Neural progenitor cell (in vitro differentiated cells): ENCODE results near the gene HTRA2. TPM values are rescaled to one million over a fixed set of nuclear protein-coding genes. Genes with fewer than 3 reads are reported as not detected.

ENCODE experiments used
- DNase-seq: peaks from one replicate; pipeline ENCODE4 v3.0.0-alpha.2; 2016; ENCODE audit warnings: low spot score
- H2AFZ ChIP-seq: fragments of 200-600 bp; sonication (generic); replicated peaks from 2 replicates; pipeline ENCODE4 v1.6.1; 2016; ENCODE audit warnings: antibody characterized with exemption
- H3F3A ChIP-seq: fragments of 200-600 bp; sonication (generic); 2 replicates; pipeline ENCODE4 v1.6.1; 2016; ENCODE audit warnings: antibody characterized with exemption, low read depth
- H3K27ac ChIP-seq: fragments of 200-600 bp; sonication (generic); 2 replicates; pipeline ENCODE4 v1.5.1; 2016; ENCODE audit warnings: mild to moderate bottlenecking
- H3K27me3 ChIP-seq: fragments of 200-600 bp; sonication (generic); 2 replicates; pipeline ENCODE4 v1.6.1; 2016; ENCODE audit warnings: mild to moderate bottlenecking, moderate library complexity
- H3K36me3 ChIP-seq: fragments of 200-600 bp; sonication (generic); 2 replicates; pipeline ENCODE4 v1.5.1; 2016
- H3K4me1 ChIP-seq: fragments of 200-600 bp; sonication (generic); 2 replicates; pipeline ENCODE4 v1.6.1; 2016; ENCODE audit warnings: mixed run types
- H3K4me2 ChIP-seq: fragments of 200-600 bp; sonication (generic); 2 replicates; pipeline ENCODE4 v1.6.1; 2016
- H3K4me3 ChIP-seq: fragments of 200-600 bp; sonication (generic); 2 replicates; pipeline ENCODE4 v1.5.1; 2016
- H3K79me2 ChIP-seq: fragments of 200-600 bp; sonication (generic); 2 replicates; pipeline ENCODE4 v1.6.1; 2016; ENCODE audit warnings: low read depth
- H3K9ac ChIP-seq: fragments of 200-600 bp; sonication (generic); 2 replicates; pipeline ENCODE4 v1.6.1; 2016
- H3K9me3 ChIP-seq: fragments of 200-600 bp; sonication (generic); 2 replicates; pipeline ENCODE4 v1.5.1; 2016; ENCODE audit warnings: low read depth
- H4K20me1 ChIP-seq: fragments of 200-600 bp; sonication (generic); 2 replicates; pipeline ENCODE4 v1.6.1; 2016; ENCODE audit warnings: low read depth
- H3K27ac Mint-ChIP-seq: 3 replicates; pipeline ENCODE4 v1.8.0; 2021; ENCODE audit warnings: mixed read lengths
- H3K27me3 Mint-ChIP-seq: 2 replicates; pipeline ENCODE4 v1.8.0; 2022; ENCODE audit warnings: low read depth, mild to moderate bottlenecking, inconsistent platforms, moderate library complexity, mixed read lengths; ENCODE audit not compliant: insufficient read depth
- H3K36me3 Mint-ChIP-seq: 3 replicates; pipeline ENCODE4 v1.8.0; 2021; ENCODE audit warnings: mixed read lengths
- H3K4me1 Mint-ChIP-seq: 3 replicates; pipeline ENCODE4 v1.8.0; 2021; ENCODE audit warnings: mixed read lengths
- H3K4me3 Mint-ChIP-seq: 3 replicates; pipeline ENCODE4 v1.8.0; 2021; ENCODE audit warnings: mild to moderate bottlenecking, moderate library complexity, mixed read lengths
- H3K9me3 Mint-ChIP-seq: 3 replicates; pipeline ENCODE4 v1.8.0; 2020; ENCODE audit warnings: mixed read lengths
- EZH2 ChIP-seq: fragments of 200-600 bp; sonication (generic); IDR thresholded peaks from 2 replicates; pipeline ENCODE4 v1.6.1; 2017; ENCODE audit warnings: antibody characterized with exemption, mild to moderate bottlenecking, moderate library complexity
- EZH2phosphoT487 ChIP-seq: fragments of 200-600 bp; sonication (generic); IDR thresholded peaks from 2 replicates; pipeline ENCODE4 v1.6.1; 2017; ENCODE audit warnings: antibody characterized with exemption
- total RNA-seq: library from RNA; depleted of rRNA; stranded (reverse); fragments of >200 nt; gene quantifications from 2 replicates; pipeline ENCODE4 v1.2.3, GENCODE V29; 2015; ENCODE audit warnings: low replicate concordance
- TF ChIP-seq, protein P1 (sequence below): fragments of 200-600 bp; sonication (generic); IDR thresholded peaks from 2 replicates; pipeline ENCODE4 v1.5.1; 2017; ENCODE audit warnings: antibody characterized with exemption, mild to moderate bottlenecking

The HTRA2 gene
- total RNA-seq, 1 donor from 2014 or later, result 18.5 TPM

DNA sequence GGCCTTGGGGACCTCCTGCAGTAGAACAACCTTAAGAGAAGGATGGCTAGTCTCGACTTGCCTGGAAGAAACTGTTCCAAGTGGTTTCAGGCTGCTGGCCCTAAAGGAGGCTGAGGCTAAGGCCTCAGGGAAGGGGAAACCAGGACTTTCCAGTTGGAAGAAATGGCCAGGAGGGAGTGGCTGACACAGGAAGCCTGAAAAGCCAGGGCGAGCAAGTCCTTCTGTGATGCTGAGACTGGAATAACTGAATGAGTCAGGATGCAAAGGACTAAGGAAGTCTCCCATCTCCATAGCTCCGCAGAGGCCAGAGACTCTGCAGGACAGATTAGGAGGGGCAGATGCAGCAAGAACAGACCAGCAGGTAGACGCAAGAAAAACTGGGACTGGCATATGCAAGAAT lies 7.4 kb downstream of the HTRA2 start:
- Histone ChIP-seq H3K4me2 (no peak overlapping the region), H3F3A (peaks cover 3% of the 10 kb centered on the region), H3K9ac (no peak overlapping the region), H2AFZ (no peak overlapping the region), H3K79me2 (no peaks in the 10 kb centered on the region), H3K27me3 (no peaks in the 10 kb centered on the region), H3K27ac (no peak overlapping the region), H3K4me1 (no peaks in the 10 kb centered on the region), H3K9me3 (no peaks in the 10 kb centered on the region), H4K20me1 (no peaks in the 10 kb centered on the region), H3K36me3 (no peaks in the 10 kb centered on the region), H3K4me3 (no peak overlapping the region)
- Mint-ChIP-seq H3K9me3 (no peaks in the 10 kb centered on the region), H3K4me3 (no peak overlapping the region), H3K4me1 (peaks cover 1% of the 10 kb centered on the region), H3K36me3 (peaks cover 14% of the 10 kb centered on the region), H3K27ac (no peak overlapping the region), H3K27me3 (peaks cover 11% of the 10 kb centered on the region)
- TF ChIP-seq, protein P1, sequence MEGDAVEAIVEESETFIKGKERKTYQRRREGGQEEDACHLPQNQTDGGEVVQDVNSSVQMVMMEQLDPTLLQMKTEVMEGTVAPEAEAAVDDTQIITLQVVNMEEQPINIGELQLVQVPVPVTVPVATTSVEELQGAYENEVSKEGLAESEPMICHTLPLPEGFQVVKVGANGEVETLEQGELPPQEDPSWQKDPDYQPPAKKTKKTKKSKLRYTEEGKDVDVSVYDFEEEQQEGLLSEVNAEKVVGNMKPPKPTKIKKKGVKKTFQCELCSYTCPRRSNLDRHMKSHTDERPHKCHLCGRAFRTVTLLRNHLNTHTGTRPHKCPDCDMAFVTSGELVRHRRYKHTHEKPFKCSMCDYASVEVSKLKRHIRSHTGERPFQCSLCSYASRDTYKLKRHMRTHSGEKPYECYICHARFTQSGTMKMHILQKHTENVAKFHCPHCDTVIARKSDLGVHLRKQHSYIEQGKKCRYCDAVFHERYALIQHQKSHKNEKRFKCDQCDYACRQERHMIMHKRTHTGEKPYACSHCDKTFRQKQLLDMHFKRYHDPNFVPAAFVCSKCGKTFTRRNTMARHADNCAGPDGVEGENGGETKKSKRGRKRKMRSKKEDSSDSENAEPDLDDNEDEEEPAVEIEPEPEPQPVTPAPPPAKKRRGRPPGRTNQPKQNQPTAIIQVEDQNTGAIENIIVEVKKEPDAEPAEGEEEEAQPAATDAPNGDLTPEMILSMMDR, result no peak
- TF ChIP-seq EZH2 (no peak), EZH2phosphoT487 (no peak)
- no peak for DNase-seq

DNA sequence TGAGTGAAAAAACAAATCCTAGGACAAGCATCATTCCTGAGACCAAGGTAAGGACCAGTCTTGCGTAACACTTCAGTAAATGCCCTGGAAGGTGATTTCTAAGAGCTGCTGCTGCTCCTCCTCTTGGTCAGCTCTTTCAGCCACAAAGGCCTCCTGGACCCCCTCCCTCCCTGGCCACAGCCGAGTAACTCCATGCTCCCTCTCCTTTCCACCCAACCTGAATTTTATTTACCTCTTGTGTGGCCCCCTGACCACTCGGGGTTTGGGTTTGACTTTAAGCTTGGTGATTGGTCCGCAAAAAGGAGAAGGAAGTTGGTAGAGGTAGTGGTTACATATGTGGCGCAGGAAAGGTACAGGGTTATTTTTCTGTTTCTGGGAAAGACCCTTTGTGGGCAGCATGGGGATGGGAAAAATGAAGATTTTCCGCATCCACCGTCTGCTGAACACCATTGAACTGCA lies 9.2 kb downstream of the HTRA2 start:
- H3K27ac Mint-ChIP-seq, result no peak overlapping the region
- Histone ChIP-seq H3F3A (no peaks in the 10 kb centered on the region), H3K27ac (no peak overlapping the region), H3K36me3 (no peaks in the 10 kb centered on the region), H3K4me3 (no peak overlapping the region), H3K4me2 (no peak overlapping the region), H3K9me3 (no peaks in the 10 kb centered on the region), H3K4me1 (no peaks in the 10 kb centered on the region), H2AFZ (no peak overlapping the region), H3K27me3 (no peaks in the 10 kb centered on the region), H4K20me1 (no peaks in the 10 kb centered on the region), H3K9ac (no peak overlapping the region), H3K79me2 (no peaks in the 10 kb centered on the region)
- no peaks in the 10 kb centered on the region for H3K4me1 Mint-ChIP-seq
- no peak overlapping the region for H3K4me3 Mint-ChIP-seq
- no peaks in the 10 kb centered on the region for H3K9me3 Mint-ChIP-seq
- peaks cover 6% of the 10 kb centered on the region for H3K27me3 Mint-ChIP-seq
- H3K36me3 Mint-ChIP-seq, result peaks cover 4% of the 10 kb centered on the region
- TF ChIP-seq EZH2 (no peak), EZH2phosphoT487 (no peak)
- no peak for DNase-seq

DNA sequence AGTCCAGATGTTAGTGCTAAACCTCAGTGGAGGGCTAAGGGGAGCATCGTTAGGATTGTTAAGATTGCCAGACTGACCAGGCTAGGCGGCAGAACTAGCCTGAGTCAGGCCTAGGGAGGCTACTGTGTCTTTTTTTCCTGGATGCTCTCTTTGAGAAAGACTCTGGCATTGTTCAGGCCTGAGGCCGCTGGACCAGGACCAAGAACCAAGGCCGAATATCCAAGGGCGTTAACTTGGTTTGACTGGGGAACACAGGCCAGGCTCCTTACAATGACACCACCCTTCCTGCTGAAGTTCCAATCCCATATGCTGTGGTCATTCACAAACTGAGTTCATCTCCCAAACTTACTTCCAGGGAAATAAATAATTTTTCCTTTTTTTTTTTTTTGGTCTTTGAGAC lies 10.6 kb downstream of the HTRA2 start:
- Histone ChIP-seq H3K27ac (no peak overlapping the region), H3K9ac (no peak overlapping the region), H3K36me3 (no peaks in the 10 kb centered on the region), H2AFZ (no peak overlapping the region), H3K4me1 (no peaks in the 10 kb centered on the region), H3K27me3 (no peaks in the 10 kb centered on the region), H3K79me2 (no peaks in the 10 kb centered on the region), H3K9me3 (no peaks in the 10 kb centered on the region), H3K4me2 (no peak overlapping the region), H3F3A (no peaks in the 10 kb centered on the region), H3K4me3 (no peak overlapping the region), H4K20me1 (no peaks in the 10 kb centered on the region)
- no peaks in the 10 kb centered on the region for H3K4me1 Mint-ChIP-seq
- no peaks in the 10 kb centered on the region for H3K9me3 Mint-ChIP-seq
- peaks cover 3% of the 10 kb centered on the region for H3K36me3 Mint-ChIP-seq
- DNase-seq, result no peak
- H3K4me3 Mint-ChIP-seq, result no peak overlapping the region
- TF ChIP-seq, protein P1, result no peak
- TF ChIP-seq EZH2phosphoT487, result no peak
- TF ChIP-seq EZH2, result no peak
- H3K27ac Mint-ChIP-seq, result no peak overlapping the region
- H3K27me3 Mint-ChIP-seq, result peaks cover 6% of the 10 kb centered on the region

DNA sequence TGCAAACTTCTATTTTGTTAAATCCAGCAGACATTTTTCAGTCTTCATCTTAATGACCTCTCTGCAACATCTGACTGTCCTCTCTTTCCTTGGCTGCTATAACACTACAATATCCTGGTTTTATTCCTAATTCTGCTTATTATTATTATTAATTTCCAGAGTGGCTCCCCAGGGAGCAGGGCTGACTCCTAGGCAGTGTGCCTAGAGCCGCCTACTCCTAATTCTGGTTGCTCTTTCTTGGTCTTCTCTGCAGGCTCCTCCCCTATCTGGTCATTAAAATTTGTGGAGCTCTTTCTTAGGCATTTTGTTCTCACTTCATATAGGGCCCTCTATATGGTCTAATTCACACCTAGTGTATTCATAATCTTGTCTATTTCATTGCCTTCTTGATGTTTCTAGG lies 13.2 kb downstream of the HTRA2 start:
- Mint-ChIP-seq H3K9me3 (no peaks in the 10 kb centered on the region), H3K27me3 (peaks cover 8% of the 10 kb centered on the region), H3K4me1 (peaks cover 1% of the 10 kb centered on the region), H3K27ac (no peak overlapping the region), H3K36me3 (peaks cover 8% of the 10 kb centered on the region), H3K4me3 (no peak overlapping the region)
- H3K4me3 ChIP-seq, result no peak overlapping the region
- DNase-seq, result no peak
- H3K4me2 ChIP-seq, result no peak overlapping the region
- H3K27ac ChIP-seq, result no peak overlapping the region
- H3K79me2 ChIP-seq, result no peaks in the 10 kb centered on the region
- H3K36me3 ChIP-seq, result no peaks in the 10 kb centered on the region
- peaks cover 4% of the 10 kb centered on the region for H3F3A ChIP-seq
- H3K27me3 ChIP-seq, result peaks cover 10% of the 10 kb centered on the region
- no peak for TF ChIP-seq EZH2
- no peak for TF ChIP-seq EZH2phosphoT487
- TF ChIP-seq, protein P1, result no peak
- no peak overlapping the region for H3K9ac ChIP-seq
- H3K9me3 ChIP-seq, result no peaks in the 10 kb centered on the region
- peaks cover 6% of the 10 kb centered on the region for H4K20me1 ChIP-seq
- no peaks in the 10 kb centered on the region for H3K4me1 ChIP-seq
- H2AFZ ChIP-seq, result no peak overlapping the region
